TTC549 (cell line): ENCODE data around the gene MED16.

Experiments
- FAIRE-seq: peaks from 2 replicates; lab custom pipeline; 2012; peaks lifted over from hg19 to GRCh38; lab: Jason Lieb, UNC

MED16 gene

DNA sequence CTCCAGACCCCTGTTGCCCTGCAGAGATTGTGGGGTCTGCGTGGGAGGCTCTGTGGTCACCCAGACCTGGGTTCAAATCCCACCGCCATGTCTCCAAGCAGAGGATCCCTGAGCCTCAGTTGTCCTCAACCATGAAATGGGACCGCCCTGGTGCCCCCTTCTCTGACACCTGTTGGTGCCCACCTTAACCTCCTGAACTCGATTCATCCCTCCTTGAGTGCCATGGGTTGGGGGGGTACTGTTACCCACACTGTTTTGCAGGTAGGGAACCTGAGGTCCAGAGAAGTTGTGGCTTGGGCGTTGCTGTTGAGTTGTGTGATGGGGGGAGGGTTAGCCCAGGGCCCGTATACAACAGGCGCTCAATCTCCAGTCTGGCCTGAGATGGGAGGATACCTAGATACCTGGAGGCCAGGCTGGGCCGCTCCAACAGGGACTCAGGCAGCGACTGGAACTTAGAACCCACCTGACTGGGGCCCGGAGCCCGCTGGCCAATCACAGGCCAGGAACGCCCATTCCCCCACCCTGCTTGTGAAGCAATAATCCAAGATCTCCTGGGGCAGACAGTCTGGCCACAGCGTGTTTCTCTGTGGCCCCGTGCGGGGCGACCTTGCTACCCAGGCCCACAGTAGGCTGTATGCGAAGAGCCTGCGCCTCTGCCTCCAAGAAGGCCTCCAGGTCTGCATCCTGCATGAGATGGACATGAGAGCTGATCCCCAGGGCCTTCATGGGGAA lies 35.6 kb upstream of the MED16 start:
- FAIRE-seq, result no peak

DNA sequence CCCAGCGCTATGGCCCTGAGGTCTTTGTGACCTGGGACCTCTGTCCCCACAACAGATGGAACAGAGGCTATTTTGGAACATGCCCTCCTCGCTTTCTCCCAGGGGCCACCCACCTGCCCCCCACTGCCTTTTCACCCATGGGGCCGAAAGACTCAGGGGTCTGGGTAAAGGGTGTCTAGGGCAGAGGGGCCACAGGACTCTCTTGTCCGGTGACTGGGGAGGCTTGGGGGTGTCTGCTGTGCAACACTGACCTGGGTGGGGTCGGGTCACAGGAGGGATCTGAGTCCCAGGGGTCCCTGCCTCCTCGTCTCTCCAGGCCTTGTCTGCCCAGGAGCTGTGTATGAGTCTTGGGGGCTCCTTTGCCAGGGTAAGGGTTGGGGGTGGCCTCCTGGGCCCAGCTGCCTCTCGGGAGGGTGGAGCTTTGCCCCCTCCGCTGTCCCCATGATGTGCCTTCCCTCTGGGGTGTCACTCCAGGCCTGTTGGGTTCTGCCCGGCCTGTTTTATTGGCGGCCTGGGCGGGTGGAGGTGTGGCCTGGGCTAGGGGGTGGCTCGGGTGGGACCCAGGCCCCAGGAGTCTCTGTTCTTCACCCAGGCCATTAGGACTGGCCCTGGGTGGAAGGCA lies 34.9 kb upstream of the MED16 start:
- FAIRE-seq, result no peak

DNA sequence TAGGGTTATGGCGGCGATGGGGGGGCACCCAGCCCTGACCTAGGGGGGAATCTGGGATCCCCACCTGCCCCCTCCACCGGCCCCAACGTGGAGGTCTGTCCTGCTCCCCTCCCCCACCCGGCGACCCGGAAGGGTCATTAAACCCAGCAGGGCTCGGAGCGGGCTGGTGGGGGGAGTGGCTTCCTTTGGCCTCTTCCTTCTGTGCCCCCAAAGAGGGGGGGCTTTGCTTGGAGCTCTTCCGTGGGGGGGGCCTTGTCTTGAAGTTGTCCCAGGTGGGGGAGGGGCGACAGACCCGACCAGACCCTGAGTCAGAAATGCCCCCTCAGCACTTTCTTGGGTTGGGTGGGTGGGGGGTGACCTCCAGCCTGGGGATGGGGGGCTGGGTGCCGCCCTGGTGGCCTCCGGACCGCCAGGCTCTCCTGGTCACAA lies 34.4 kb upstream of the MED16 start:
- FAIRE-seq, result no peak

DNA sequence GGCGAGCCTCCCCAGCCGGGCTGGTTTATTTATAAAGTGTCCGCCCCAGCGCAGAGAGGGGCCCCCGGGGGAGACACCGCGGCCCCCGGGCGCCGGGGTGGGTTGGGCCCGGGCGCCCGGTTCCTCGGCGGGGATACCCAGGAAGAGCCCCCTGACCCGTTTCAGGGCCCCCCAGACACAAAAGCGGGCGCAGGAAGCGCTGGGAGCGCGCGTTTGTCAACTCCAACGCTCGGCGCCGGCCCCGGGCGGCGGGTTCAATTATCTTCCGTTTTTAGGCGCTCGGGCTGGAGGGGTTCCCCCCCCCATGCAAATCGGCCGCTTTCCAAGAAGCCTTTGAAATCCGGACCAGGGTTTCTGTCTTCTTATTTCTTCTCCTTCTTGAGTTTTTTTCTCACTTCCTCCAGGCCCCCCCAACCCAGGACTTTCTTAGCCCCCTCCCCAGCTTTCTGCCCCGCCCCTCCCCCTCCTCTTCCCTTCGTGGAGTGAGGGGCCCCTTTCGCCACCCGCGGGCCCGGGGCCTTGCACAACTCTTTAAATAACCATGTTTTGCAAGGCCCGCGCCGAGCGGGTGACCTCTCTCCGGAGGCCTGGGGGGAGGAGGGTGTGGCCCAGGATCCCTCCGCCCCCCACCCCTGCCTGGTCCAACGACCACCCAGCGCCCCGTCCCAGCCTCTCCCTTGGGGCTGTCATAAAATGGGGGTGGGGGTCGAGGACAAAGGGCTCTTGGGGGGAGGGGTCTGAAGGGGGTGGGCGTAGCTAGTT lies 33.8 kb upstream of the MED16 start:
- no peak for FAIRE-seq

DNA sequence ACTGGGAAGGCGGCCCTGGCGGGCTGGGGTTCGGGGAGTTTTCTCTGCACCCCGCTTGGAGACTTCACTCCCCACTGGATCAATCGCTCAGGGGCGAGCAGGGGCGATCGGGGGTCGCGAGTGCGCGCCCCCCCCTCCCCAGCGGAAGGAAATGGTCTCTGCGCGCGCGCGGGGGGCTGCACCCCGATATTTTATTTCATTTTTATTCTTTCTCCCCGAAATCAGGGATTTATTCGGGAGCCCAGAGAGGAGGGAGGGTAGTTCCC lies 33.3 kb upstream of the MED16 start:
- FAIRE-seq, result no peak

DNA sequence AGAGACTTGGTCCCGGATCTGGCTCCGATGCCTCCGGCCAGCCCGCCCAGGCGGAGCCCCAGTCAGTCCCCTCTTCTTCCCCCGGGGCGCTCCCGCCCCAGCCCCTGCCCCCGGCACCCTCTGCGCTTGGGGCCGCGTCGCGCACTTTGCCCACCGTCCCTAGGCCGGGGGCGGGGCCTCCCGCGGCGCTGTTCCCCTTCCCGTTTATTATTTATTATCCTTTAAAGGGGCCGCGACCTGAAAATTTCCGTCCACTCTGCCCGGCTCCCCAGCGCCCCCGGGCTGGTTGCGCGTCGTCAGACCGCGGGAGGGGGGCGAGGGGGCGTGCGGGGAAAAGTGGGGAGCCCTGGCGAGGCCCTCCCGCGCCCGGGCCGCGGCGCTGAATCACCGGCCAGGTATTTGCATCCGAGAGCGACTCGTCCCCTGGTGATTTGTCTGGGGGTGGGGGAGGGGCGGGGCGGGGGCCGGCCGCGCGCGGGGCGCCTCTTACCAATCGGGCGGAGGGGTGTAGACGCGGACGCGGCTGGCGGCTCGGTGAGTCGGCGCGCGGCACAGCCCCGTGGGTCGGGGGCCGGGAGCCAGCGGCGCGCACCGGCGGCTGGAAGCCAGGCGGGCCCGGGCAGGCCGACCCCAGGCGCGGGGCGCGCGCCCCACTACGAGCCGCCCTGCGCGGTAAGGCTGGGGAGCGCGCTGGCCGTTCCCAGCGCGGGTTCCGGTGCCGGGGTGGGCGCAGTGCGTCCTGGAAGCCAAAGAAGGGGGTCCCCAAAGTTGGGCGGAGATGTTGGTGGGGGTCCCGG lies 32.7 kb upstream of the MED16 start, which contains the start of gene ARID3A:
ARID3A (plus strand) TSS at position 510 of the 797 bp plus-strand sequence. CDS start 3,494 bp downstream, outside the sequence.
- FAIRE-seq, result no peak

DNA sequence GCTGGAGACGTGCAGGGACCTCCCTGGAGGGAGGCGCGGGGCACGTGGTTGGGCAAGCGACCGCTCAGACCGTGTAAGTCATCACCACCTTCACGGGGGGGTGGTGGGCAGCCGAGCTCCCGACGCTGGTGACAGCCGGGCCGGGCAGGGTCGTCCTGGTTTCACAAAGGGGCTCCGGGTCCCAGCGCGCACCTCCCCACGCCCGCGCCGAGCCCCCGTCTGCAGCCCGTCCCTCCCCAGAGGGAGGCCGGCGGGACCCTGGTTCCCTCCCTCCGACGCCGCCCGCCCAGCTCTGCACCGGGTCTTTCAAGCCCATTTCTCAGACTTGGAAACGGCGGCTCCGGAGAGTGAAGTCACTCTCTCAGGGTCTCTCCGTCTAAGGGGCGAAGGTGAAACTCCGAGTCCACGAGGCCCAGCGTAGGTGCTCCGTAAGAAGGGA lies 32.1 kb upstream of the MED16 start:
- FAIRE-seq, result no peak

DNA sequence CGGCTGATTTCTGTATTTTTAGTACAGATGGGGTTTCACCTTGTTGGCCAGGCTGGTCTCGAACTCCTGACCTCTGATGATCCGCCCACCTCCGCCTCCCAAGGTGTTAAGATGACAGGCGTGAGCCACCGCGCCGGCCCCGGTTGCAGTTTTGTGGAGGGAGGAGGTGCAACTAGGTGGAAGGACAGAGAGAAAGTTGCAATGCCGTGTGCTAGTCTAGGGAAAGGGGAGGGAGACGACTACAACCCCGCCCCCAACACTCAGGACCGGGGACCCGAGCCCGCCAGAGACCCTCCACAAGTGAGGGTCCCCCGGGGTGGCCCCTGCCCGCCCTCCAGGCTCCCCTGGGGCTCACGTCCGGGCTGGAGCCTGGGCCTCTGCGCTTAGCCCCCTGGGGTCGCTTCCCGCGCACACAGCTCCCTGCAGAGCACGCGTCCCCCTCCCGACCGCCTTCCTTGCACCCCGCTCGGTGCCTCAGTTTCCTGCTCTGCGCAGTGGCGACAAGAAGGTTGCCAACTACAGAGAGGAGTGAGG lies 31.6 kb upstream of the MED16 start:
- FAIRE-seq, result no peak

DNA sequence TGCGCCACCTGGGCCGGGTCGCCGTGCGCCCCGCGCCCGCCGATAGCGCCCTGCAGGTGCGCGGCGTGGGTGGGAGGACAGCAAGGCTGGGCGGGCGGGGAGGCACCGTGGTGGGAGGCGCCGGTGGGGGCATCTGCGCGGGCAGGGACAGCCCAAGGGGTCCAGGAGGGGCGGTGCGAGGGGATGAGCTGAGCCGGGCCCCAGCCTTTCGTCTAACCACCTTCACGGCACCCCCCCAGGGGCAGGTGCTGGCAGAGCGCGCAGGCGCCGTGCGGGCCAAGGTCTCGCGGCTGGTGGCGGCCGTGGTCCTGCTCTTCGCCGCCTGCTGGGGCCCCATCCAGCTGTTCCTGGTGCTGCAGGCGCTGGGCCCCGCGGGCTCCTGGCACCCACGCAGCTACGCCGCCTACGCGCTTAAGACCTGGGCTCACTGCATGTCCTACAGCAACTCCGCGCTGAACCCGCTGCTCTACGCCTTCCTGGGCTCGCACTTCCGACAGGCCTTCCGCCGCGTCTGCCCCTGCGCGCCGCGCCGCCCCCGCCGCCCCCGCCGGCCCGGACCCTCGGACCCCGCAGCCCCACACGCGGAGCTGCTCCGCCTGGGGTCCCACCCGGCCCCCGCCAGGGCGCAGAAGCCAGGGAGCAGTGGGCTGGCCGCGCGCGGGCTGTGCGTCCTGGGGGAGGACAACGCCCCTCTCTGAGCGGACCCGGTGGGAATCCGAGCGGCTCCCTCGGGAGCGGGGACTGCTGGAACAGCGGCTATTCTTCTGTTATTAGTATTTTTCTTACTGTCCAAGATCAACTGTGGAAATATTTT lies 27.3 kb upstream of the MED16 start:
- no peak for FAIRE-seq

DNA sequence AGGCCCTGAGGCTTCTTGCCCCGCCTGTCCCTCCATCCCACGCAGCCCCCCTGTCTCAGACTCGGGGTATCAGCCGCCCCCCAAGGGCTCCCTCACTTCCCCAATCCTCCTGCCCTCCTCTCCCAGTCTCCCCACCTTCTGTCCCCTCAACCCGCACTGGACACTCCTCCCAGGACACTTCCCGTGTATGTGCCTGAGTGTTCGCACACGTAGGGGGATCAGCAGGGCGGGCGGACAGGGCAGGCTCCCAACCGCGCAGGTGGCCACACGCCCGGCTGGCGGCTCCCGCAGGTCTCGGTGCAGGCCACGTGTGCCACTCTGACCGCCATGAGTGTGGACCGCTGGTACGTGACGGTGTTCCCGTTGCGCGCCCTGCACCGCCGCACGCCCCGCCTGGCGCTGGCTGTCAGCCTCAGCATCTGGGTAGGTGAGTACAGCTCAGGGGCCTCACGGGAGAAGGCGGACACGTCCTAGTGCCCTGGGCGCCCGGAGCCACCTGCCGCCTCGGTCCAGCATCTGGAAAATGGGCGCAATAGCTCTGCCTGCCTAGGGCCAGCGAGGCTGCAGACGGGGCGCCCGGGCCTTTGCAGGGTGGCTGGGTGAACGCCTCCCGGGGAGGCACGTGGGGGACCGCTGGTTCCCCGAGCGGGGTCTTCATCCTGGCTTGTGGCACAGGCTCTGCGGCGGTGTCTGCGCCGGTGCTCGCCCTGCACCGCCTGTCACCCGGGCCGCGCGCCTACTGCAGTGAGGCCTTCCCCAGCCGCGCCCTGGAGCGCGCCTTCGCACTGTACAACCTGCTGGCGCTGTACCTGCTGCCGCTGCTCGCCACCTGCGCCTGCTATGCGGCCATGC lies 26.4 kb upstream of the MED16 start:
- FAIRE-seq, result no peak

DNA sequence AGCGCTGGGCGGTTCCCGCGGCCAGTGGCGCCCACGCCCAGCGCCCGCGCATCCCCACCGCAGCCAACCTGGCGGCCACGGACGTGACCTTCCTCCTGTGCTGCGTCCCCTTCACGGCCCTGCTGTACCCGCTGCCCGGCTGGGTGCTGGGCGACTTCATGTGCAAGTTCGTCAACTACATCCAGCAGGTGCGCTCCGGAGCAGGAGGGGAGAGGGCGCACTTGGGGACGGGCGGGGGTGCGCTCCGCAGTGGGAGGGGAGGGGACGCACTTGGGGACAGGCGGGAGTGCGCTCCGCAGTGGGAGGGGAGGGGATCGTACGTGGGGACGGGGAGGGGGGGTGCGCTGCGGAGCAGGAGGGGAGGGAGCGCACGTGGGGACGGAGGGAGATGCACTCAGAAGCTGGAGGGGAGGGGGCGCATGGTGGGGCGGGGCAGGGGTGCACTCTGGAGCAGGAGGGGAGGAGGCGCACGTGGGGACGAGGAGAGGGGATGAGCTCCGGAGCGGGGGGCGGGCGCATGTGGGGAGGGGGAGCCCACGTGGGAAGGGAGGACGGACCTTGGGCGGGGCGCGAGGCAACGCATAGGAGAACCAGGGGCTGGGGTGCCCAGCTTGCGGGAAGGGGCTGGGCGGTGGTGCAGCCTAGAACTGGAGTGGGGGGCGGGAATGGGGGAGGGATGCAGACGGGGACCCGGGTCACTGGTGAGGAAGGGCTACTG lies 25.7 kb upstream of the MED16 start:
- FAIRE-seq, result no peak

DNA sequence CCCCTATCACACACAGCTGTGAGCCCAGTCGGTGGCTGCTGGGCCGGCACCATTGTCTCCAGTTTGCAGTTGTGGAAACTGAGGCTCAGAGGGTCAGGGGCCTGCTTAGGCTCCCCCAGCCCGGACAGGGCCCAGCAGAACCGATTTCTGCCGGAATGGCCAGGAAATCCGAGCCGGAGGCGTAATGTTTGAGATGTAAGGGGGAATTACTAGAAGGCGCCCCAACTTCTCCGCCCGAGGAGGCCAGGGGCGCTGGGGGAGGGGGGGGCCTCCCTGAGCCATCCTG lies 25.1 kb upstream of the MED16 start:
- no peak for FAIRE-seq

DNA sequence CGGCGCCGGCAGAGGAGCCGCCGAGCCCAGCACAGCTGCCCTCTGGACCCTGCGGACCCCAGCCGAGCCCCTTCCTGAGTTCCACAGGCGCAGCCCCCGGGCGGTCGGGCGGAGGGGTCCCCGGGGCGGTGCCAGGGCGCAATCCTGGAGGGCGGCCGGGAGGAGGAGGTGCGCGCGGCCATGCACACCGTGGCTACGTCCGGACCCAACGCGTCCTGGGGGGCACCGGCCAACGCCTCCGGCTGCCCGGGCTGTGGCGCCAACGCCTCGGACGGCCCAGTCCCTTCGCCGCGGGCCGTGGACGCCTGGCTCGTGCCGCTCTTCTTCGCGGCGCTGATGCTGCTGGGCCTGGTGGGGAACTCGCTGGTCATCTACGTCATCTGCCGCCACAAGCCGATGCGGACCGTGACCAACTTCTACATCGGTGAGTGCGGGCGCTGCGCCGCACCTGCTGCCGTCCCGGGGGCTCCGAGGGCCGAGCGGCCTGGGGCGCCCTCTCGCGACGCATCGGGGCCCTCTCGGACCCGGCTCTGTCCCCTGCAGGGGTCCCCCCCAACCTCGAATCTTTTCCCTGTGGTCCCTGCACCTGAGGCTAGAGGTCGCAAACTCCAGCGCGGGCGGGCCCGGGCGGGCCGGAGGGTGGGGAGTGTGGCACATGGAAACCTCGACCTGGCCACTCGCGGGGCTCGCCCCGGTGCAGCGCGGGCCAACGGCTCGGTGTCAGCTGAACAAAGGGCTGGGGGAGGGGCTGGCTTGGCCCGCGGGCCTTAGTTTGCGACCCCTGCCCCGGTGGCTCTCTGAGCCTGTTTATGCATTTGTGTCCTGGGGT lies 24.6 kb upstream of the MED16 start, which contains the start of gene KISS1R:
KISS1R (plus strand) TSS at position 11 of the 829 bp plus-strand sequence; CDS start at position 181, 170 bp downstream.
- FAIRE-seq, result no peak

DNA sequence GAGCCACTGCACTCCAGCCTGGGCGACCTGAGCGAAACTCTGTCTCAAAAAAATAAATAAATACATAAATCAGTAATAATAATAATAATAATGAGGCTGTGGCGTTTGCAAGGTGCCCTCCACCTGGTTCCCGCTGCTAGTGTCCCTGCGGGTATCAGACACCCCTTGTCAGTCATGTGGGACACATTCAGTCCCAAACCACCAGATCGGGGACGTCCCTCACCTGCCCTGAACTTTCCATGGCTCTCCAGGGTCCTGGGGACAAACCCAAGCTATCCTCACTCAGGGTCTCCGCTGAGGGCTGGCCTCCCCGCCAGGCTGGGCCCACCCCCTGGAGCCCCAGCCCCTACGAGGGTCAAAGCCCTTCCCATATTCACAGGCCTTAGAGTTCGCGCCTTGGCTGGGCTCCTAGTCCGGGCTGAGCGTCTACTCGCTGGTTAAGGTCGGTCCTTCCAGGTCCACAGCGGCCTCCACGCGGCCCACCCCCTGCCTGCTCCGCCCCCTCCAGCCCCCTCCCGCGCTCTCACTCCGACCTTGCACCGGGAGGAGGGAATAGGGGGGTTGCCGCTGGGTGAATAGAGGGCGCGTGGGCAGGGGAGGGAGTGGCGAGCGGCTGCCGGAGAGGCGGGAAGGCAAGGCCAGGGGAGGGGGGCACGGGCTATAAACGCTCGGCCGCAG lies 23.8 kb upstream of the MED16 start:
- no peak for FAIRE-seq

DNA sequence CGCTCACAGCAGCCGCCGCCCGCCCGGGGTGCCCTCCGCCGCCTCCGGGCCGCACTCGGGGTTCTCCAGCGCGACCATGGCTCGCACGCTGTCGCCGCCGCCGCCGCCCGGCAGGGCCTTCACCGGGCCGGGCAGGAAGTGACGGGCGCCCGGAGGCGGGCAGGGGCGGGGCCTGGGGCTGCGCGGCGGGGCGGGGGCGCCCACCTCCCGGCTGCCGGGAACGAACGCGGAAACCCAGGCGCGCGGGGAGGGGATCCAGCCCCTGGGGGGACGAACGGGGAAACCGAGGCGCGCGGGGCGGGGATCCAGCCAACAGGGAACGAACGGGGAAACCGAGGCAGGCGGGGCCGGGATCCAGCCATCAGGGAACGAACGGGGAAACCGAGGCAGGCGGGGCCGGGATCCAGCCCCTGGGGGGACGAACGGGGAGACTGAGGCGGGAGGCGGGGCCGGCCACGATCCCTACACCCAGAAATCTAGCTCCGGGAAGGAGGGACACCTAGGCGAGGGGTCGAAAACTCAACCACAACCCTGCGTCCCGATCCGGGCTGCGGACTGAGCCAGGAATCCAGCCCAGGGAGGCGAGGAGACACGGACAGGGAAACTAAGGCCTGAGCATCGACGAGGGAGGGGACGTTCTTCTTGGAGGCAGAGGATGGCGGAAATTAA lies 20.2 kb upstream of the MED16 start, which contains the start of gene R3HDM4:
R3HDM4 (minus strand) TSS at position 140 of the 669 bp plus-strand sequence; CDS start at position 78, 62 bp downstream.
- no peak for FAIRE-seq

DNA sequence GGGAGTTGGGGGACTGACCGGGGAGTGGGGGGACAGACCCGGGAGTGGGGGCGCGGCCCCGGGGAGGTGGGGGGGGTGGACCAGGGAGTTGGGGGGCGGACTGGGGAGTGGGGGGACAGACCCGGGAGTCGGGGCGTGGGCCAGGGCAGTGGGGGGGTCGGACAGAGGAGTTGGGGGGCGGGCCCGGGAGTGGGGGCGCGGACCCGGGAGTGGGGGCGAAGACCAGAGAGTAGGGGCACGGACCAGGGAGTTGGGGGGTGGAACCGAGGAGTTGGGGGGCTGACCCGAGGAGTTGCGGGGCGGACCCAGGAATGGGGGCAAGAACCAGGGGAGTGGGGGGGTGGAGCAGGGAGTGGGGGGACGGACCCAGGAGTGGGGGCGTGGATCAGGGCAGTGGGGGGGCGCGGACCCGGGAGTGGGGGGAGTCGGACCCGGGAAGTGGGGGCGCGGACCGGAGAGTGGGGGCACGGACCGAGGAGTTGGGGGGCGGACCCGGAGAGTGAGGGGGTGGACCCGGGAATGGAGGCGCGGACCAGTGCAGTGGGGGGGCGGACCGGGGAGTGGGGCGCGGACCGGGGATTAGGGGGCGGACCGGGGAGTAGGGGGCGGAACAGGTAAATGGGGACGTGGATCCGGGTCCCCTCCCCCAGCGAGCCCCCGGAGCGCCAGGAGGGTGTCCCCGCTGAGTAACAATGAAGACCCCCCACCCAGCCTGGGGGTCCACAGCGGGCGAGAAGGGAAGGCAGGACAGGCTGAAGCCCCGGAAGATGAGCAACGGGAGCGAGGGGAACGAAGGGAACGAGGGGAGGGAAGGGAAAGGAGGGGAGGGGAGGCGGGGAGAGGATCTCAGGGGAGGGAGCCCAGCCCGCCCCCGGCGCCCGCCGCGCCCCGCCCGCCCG lies 19.4 kb upstream of the MED16 start:
- no peak for FAIRE-seq
